ENCODE data around the gene PPT2. TPM values are rescaled to one million over a fixed set of nuclear protein-coding genes. Genes with fewer than 3 reads are reported as not detected.

Gene PPT2
- total and polyA plus RNA-seq, 2 donors (not counting 3 experiments of a cell fraction or from before 2014, with no cell fraction given) = 27.2 to 47.3 TPM

- CTCF ChIA-PET = no interaction called here
- TF ChIP-seq FOS (IDR thresholded peaks at IDR 0.05; ENCODE audit: borderline replicate concordance, insufficient read depth, low read length) (no peak), EZH2 (IDR thresholded peaks at IDR 0.05; ENCODE audit: borderline replicate concordance, low read depth, low read length, severe bottlenecking) (no peak)
These were observed 27.3 kb downstream of the PPT2 start for GRCh38 chr6:32181148-32181702.

GRCh38 chr6:32181915-32182529 lies 28.1 kb downstream of the PPT2 start:
- BruUV-seq (replicated peaks) = no TSS peak
- TF ChIP-seq MYC (IDR thresholded peaks at IDR 0.05; ENCODE audit: low read depth, low read length) = no peak
- TF ChIP-seq POLR2A (IDR thresholded peaks at IDR 0.05; ENCODE audit: low read depth, low read length) = no peak
- TF ChIP-seq CTCF (IDR thresholded peaks at IDR 0.05; ENCODE audit: extremely low read depth in 1 of 2, insufficient read depth in 1 of 2, low read depth in 1 of 2, low read length in 2 of 2) = no peak
- no peak for TF ChIP-seq POLR2AphosphoS5 (IDR thresholded peaks at IDR 0.05; ENCODE audit: insufficient read depth, low read depth, low read length)
- TF ChIP-seq JUN (IDR thresholded peaks at IDR 0.05; ENCODE audit: borderline replicate concordance, insufficient read depth, insufficient read length, low read depth) = no peak
- TF ChIP-seq GATA2 (IDR thresholded peaks at IDR 0.05; ENCODE audit: insufficient read depth, insufficient read length, low read depth, low read length) = no peak
- TF ChIP-seq EZH2 (IDR thresholded peaks at IDR 0.05; ENCODE audit: borderline replicate concordance, low read depth, low read length, severe bottlenecking) = no peak
- TF ChIP-seq MAX (IDR thresholded peaks at IDR 0.05; ENCODE audit: insufficient read depth, insufficient read length) = no peak
- TF ChIP-seq FOS (IDR thresholded peaks at IDR 0.05; ENCODE audit: borderline replicate concordance, insufficient read depth, low read length) = no peak
- DNase-seq (ENCODE audit: low read depth, low spot score) = no peak
- Histone ChIP-seq H3K79me2 (ENCODE audit: control insufficient read depth, insufficient read depth, low read length) (peaks cover 6% of the 10 kb centered on the region), H3K9me1 (replicated peaks; ENCODE audit: control insufficient read depth, extremely low read depth, insufficient read depth, low read length) (no peaks in the 10 kb centered on the region), H3K9me3 (replicated peaks; ENCODE audit: control insufficient read depth, insufficient read depth, low read length) (no peaks in the 10 kb centered on the region), H3K9ac (replicated peaks; ENCODE audit: extremely low read depth, insufficient read depth, low read length) (no peak overlapping the region), H3K27ac (ENCODE audit: insufficient read depth, low read depth, low read length) (no peak overlapping the region), H3K4me3 (replicated peaks in 1 of 3; ENCODE audit: insufficient read depth in 1 of 3, low read depth in 1 of 3, low read length in 3 of 3) (no peak overlapping the region), H4K20me1 (replicated peaks; ENCODE audit: control insufficient read depth, extremely low read depth, insufficient read depth, low read length) (no peaks in the 10 kb centered on the region), H3K36me3 (ENCODE audit: control insufficient read depth in 2 of 2, extremely low read depth in 1 of 2, insufficient read depth in 2 of 2, low read length in 2 of 2) (peaks cover 3 to 27% of the 10 kb centered on the region in 2 experiments), H3K4me2 (ENCODE audit: insufficient read depth, low read length) (no peak overlapping the region), H3K4me1 (ENCODE audit: control insufficient read depth, extremely low read depth, insufficient read depth, low read length) (peaks cover 16% of the 10 kb centered on the region), H3K27me3 (ENCODE audit: control insufficient read depth in 2 of 2, insufficient read depth in 2 of 2, low read length in 2 of 2) (no peaks in the 10 kb centered on the region), H2AFZ (ENCODE audit: low read depth, low read length) (no peak overlapping the region)
- dilution Hi-C loops (cut with MboI; ENCODE audit: extremely low pct_ligation_motif_present, low sequenced_read_pairs) = no loop called here
- POLR2A ChIA-PET = no interaction called here
- CTCF ChIA-PET = interaction anchor here (1.0 to 1.7 kb wide), 2 partner anchors 13 to 63 kb away, joined by 3 to 5 read pairs; no protein-coding TSS in a partner anchor
- intact Hi-C loops (cut with micrococcal nuclease) = no loop called here
- FAIRE-seq = no peak

More at GRCh38 chr6:32181148-32181702, 27.3 kb downstream of the PPT2 start:
- Histone ChIP-seq H3K4me1 (ENCODE audit: control insufficient read depth, extremely low read depth, insufficient read depth, low read length) (peaks cover 21% of the 10 kb centered on the region), H2AFZ (ENCODE audit: low read depth, low read length) (no peak overlapping the region), H3K27ac (ENCODE audit: insufficient read depth, low read depth, low read length) (no peak overlapping the region), H3K79me2 (ENCODE audit: control insufficient read depth, insufficient read depth, low read length) (peaks cover 6% of the 10 kb centered on the region), H3K27me3 (ENCODE audit: control insufficient read depth in 2 of 2, insufficient read depth in 2 of 2, low read length in 2 of 2) (no peaks in the 10 kb centered on the region), H3K9me1 (replicated peaks; ENCODE audit: control insufficient read depth, extremely low read depth, insufficient read depth, low read length) (no peaks in the 10 kb centered on the region), H3K9ac (replicated peaks; ENCODE audit: extremely low read depth, insufficient read depth, low read length) (no peak overlapping the region), H3K9me3 (replicated peaks; ENCODE audit: control insufficient read depth, insufficient read depth, low read length) (no peaks in the 10 kb centered on the region), H3K36me3 (ENCODE audit: control insufficient read depth in 2 of 2, extremely low read depth in 1 of 2, insufficient read depth in 2 of 2, low read length in 2 of 2) (peaks cover 3 to 22% of the 10 kb centered on the region in 2 experiments), H3K4me3 (replicated peaks in 1 of 3; ENCODE audit: insufficient read depth in 1 of 3, low read depth in 1 of 3, low read length in 3 of 3) (no peak overlapping the region), H4K20me1 (replicated peaks; ENCODE audit: control insufficient read depth, extremely low read depth, insufficient read depth, low read length) (no peaks in the 10 kb centered on the region), H3K4me2 (ENCODE audit: insufficient read depth, low read length) (no peak overlapping the region)
- intact Hi-C loops (cut with micrococcal nuclease) (no loop called here), dilution Hi-C loops (cut with MboI; ENCODE audit: extremely low pct_ligation_motif_present, low sequenced_read_pairs) (no loop called here)
- FAIRE-seq (no peak), DNase-seq (ENCODE audit: low read depth, low spot score) (no peak)
- BruUV-seq (replicated peaks) = no TSS peak
- POLR2A ChIA-PET = no interaction called here

All from endothelial cell of umbilical vein (primary cell).